Karpas-422 (cell line): ENCODE measurements around the gene LZTS3. TPM values are rescaled to one million over a fixed set of nuclear protein-coding genes. Genes with fewer than 3 reads are reported as not detected.

Source experiments
- DNase-seq: peaks from one replicate; pipeline ENCODE4 v3.0.0-alpha.2; 2015
- H2AFZ ChIP-seq: fragments of 200-600 bp; sonication (generic); 2 replicates; pipeline ENCODE4 v1.6.1; 2014; ENCODE audit warnings: antibody characterized with exemption, low read length, mixed read lengths
- H3K27ac ChIP-seq: fragments of 200-600 bp; sonication (generic); 2 replicates; pipeline ENCODE4 v1.5.1; 2014; ENCODE audit warnings: mild to moderate bottlenecking, low read length, moderate library complexity
- H3K27me3 ChIP-seq: fragments of 200-600 bp; sonication (generic); 2 replicates; pipeline ENCODE4 v1.6.1; 2014; ENCODE audit warnings: low read length, mixed read lengths
- H3K36me3 ChIP-seq: fragments of 200-600 bp; sonication (generic); 2 replicates; pipeline ENCODE4 v1.6.1; 2014; ENCODE audit warnings: low read length, mixed read lengths; ENCODE audit not compliant: insufficient read depth
- H3K4me1 ChIP-seq: fragments of 200-600 bp; sonication (generic); 2 replicates; pipeline ENCODE4 v1.6.1; 2014; ENCODE audit warnings: mild to moderate bottlenecking, low read length, mixed read lengths
- H3K4me2 ChIP-seq: fragments of 200-600 bp; sonication (generic); 2 replicates; pipeline ENCODE4 v1.6.1; 2014; ENCODE audit warnings: low read length, low read depth, mild to moderate bottlenecking; ENCODE audit not compliant: poor library complexity, severe bottlenecking
- H3K4me3 ChIP-seq: fragments of 200-600 bp; sonication (generic); 2 replicates; pipeline ENCODE4 v1.5.1; 2014; ENCODE audit warnings: mild to moderate bottlenecking, antibody characterized with exemption, low read length, mixed read lengths
- H3K79me2 ChIP-seq: fragments of 200-600 bp; sonication (generic); 2 replicates; pipeline ENCODE4 v1.6.1; 2014; ENCODE audit warnings: mild to moderate bottlenecking, low read length, mixed read lengths
- H3K9ac ChIP-seq: fragments of 200-600 bp; sonication (generic); 2 replicates; pipeline ENCODE4 v1.6.0; 2014; ENCODE audit warnings: low read length
- H3K9me2 ChIP-seq: fragments of 200-600 bp; sonication (generic), shearing (Covaris generic); replicated peaks from 2 replicates; pipeline ENCODE4 v1.6.0; 2014; ENCODE audit warnings: mild to moderate bottlenecking, low read length, moderate library complexity; ENCODE audit not compliant: insufficient read depth
- H3K9me3 ChIP-seq: fragments of 300-700, 200-600 bp; sonication (generic); 2 replicates; pipeline ENCODE4 v1.6.1; 2014; ENCODE audit warnings: low read length, mixed read lengths
- H4K20me1 ChIP-seq: fragments of 200-600 bp; sonication (generic); 2 replicates; pipeline ENCODE4 v1.6.1; 2014; ENCODE audit warnings: mild to moderate bottlenecking, antibody characterized with exemption, low read length, low read depth; ENCODE audit not compliant: insufficient read depth
- total RNA-seq: library from RNA; depleted of rRNA; stranded (reverse); fragments of >200 nt; shearing (Covaris generic); gene quantifications from 2 replicates; pipeline ENCODE4 v1.2.3, GENCODE V29; 2014; ENCODE audit warnings: low replicate concordance

Gene LZTS3
- total RNA-seq, 1 experiment from 2014 or later: 3.1 TPM

DNA sequence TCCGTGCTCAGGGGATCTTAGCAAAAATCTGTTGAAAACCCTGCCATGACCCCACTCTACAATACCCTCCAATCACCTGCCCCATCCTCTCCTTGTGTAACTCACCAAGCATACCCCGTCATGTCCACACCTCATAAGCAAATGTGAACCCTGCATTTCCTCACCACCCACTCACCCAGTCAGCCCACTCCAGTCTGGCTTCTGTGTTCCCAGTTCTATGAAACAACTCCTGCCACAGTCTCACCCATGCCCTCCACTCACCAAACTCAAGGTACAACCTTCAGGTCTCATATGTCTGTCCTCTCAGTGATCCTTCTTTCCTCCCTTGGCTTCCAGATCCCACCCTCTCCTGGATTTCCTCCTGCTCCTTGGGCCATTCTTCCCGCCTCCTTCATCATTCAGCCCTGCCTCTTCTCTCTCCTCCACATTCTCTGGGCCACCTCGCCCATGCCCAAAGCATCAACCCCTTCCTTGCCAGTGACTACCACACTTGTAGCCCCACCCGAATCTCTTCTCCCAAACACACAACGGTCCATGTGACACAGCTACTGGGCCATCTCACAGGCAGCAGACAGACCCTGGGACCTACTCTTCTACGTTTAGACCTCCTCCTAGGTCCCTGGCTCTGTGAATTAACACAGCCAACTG is 22.4 kb upstream of the LZTS3 start:
- H3K27me3 ChIP-seq: no peaks in the 10 kb centered on the region
- no peaks in the 10 kb centered on the region for H3K9me2 ChIP-seq
- H3K9me3 ChIP-seq: no peaks in the 10 kb centered on the region
- H3K4me2 ChIP-seq: no peak overlapping the region
- no peak for DNase-seq
- peaks cover 12% of the 10 kb centered on the region for H3K36me3 ChIP-seq
- no peaks in the 10 kb centered on the region for H3K4me1 ChIP-seq
- 0 out of 2 replicates have a peak, but pooled peaks cover 3% of the 10 kb centered on the region for H3K79me2 ChIP-seq
- no peak overlapping the region for H3K27ac ChIP-seq
- no peak overlapping the region for H3K9ac ChIP-seq
- no peak overlapping the region for H3K4me3 ChIP-seq
- H2AFZ ChIP-seq: no peak overlapping the region
- no peaks in the 10 kb centered on the region for H4K20me1 ChIP-seq

GRCh38 chr20:3194617-3195280 is 21.4 kb upstream of the LZTS3 start:
- Histone ChIP-seq H3K9me3 (no peaks in the 10 kb centered on the region), H2AFZ (no peak overlapping the region), H3K4me3 (no peak overlapping the region), H3K4me2 (no peak overlapping the region), H3K36me3 (peaks cover 11% of the 10 kb centered on the region), H3K9me2 (no peaks in the 10 kb centered on the region), H4K20me1 (no peaks in the 10 kb centered on the region), H3K4me1 (no peaks in the 10 kb centered on the region), H3K27ac (no peak overlapping the region), H3K27me3 (no peaks in the 10 kb centered on the region), H3K79me2 (0 out of 2 replicates have a peak, but pooled peaks cover 3% of the 10 kb centered on the region), H3K9ac (no peak overlapping the region)
- no peak for DNase-seq

DNA sequence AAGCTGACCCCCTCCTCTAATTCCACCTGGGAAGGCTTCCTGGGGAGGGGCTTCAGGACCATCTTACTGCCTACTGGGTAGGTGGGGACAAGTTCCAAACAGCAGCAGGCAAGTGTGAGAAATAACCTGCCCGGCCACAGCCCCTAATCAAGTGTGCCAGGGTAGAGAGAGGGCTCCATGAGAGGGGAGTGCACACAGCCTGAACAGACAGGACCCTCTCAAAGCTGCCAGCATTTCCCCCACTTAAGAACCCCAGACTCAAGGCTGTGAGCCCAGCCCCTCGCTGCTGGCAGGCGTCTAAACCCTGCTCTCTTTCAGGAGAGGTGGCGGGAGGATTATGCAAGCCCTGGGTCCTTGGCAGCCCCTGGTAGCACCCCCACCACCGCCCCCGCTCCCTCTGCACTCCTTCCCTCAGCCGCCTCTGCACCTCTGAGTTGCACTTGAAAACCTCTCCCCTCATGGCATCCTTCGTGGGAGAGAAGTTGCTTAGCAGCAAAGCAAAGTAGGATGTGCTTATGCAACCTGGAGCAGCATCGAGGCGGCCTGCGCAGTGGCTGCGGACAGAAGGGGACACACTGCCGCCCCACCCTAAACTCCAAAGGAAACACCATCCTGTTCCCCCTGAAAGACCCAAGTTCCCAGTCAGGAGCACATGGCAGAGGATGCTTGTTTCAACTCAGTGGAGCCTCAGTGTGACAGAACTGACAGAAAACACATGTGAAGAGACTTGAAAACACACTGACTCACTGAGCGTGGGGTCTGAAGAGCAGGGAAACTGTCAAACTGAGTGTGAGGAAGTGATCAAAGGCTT is 20.7 kb upstream of the LZTS3 start:
- no peaks in the 10 kb centered on the region for H3K4me1 ChIP-seq
- H4K20me1 ChIP-seq: no peaks in the 10 kb centered on the region
- H3K9me2 ChIP-seq: no peaks in the 10 kb centered on the region
- no peak overlapping the region for H3K4me3 ChIP-seq
- H3K4me2 ChIP-seq: no peak overlapping the region
- no peaks in the 10 kb centered on the region for H3K79me2 ChIP-seq
- DNase-seq: no peak
- no peaks in the 10 kb centered on the region for H3K9me3 ChIP-seq
- no peak overlapping the region for H3K27ac ChIP-seq
- H3K9ac ChIP-seq: no peak overlapping the region
- no peaks in the 10 kb centered on the region for H3K27me3 ChIP-seq
- H2AFZ ChIP-seq: no peak overlapping the region
- H3K36me3 ChIP-seq: peaks cover 4% of the 10 kb centered on the region

GRCh38 chr20:3192226-3193015 is 19.1 kb upstream of the LZTS3 start:
- Histone ChIP-seq H2AFZ (no peak overlapping the region), H3K4me3 (no peak overlapping the region), H3K79me2 (no peaks in the 10 kb centered on the region), H3K9ac (no peak overlapping the region), H3K27ac (no peak overlapping the region), H4K20me1 (no peaks in the 10 kb centered on the region), H3K4me1 (no peaks in the 10 kb centered on the region), H3K4me2 (no peak overlapping the region), H3K9me3 (no peaks in the 10 kb centered on the region), H3K36me3 (peaks cover 4% of the 10 kb centered on the region), H3K27me3 (no peaks in the 10 kb centered on the region), H3K9me2 (no peaks in the 10 kb centered on the region)
- no peak for DNase-seq

GRCh38 chr20:3190681-3191111 is 17.3 kb upstream of the LZTS3 start:
- Histone ChIP-seq H3K4me3 (no peak overlapping the region), H3K27ac (no peak overlapping the region), H3K4me2 (no peak overlapping the region), H4K20me1 (no peaks in the 10 kb centered on the region), H3K9me2 (no peaks in the 10 kb centered on the region), H3K9ac (no peak overlapping the region), H3K9me3 (no peaks in the 10 kb centered on the region), H3K36me3 (no peaks in the 10 kb centered on the region; the same call in none of the 2 replicates), H2AFZ (no peak overlapping the region), H3K27me3 (no peaks in the 10 kb centered on the region), H3K79me2 (no peaks in the 10 kb centered on the region), H3K4me1 (no peaks in the 10 kb centered on the region)
- no peak for DNase-seq

GRCh38 chr20:3189561-3190131 is 16.3 kb upstream of the LZTS3 start:
- Histone ChIP-seq H3K27me3 (no peaks in the 10 kb centered on the region), H3K79me2 (no peaks in the 10 kb centered on the region), H3K4me2 (no peak overlapping the region), H3K9me2 (no peaks in the 10 kb centered on the region), H2AFZ (no peak overlapping the region), H3K4me3 (no peak overlapping the region), H3K27ac (no peak overlapping the region), H3K4me1 (no peaks in the 10 kb centered on the region), H4K20me1 (no peaks in the 10 kb centered on the region), H3K9ac (no peak overlapping the region), H3K9me3 (no peaks in the 10 kb centered on the region), H3K36me3 (no peaks in the 10 kb centered on the region; the same call in none of the 2 replicates)
- no peak for DNase-seq

GRCh38 chr20:3188823-3189413 is 15.6 kb upstream of the LZTS3 start:
- DNase-seq: no peak
- Histone ChIP-seq H3K4me1 (no peaks in the 10 kb centered on the region), H3K9ac (no peak overlapping the region), H3K79me2 (no peaks in the 10 kb centered on the region), H3K4me3 (no peak overlapping the region), H2AFZ (no peak overlapping the region), H3K9me2 (no peaks in the 10 kb centered on the region), H3K27ac (no peak overlapping the region), H3K4me2 (no peak overlapping the region), H3K27me3 (no peaks in the 10 kb centered on the region), H3K36me3 (no peaks in the 10 kb centered on the region; the same call in none of the 2 replicates), H4K20me1 (0 out of 2 replicates have a peak, but pooled peaks cover 2% of the 10 kb centered on the region), H3K9me3 (no peaks in the 10 kb centered on the region)
